Dedifferentiated amniotic fluid mesenchymal stem cell (primary cell): Measurements from ENCODE around the gene ANKRD29.
"Not testable (repeated sequence)": the region's sequence is repeated elsewhere in the genome, so short reads cannot be mapped to it uniquely, and the experiment has no call there.

ENCODE experiments used
- DNase-seq: peaks from one replicate; pipeline ENCODE4 v3.0.0-alpha.2; 2016; ENCODE audit errors: extremely low spot score

ANKRD29 gene

DNA sequence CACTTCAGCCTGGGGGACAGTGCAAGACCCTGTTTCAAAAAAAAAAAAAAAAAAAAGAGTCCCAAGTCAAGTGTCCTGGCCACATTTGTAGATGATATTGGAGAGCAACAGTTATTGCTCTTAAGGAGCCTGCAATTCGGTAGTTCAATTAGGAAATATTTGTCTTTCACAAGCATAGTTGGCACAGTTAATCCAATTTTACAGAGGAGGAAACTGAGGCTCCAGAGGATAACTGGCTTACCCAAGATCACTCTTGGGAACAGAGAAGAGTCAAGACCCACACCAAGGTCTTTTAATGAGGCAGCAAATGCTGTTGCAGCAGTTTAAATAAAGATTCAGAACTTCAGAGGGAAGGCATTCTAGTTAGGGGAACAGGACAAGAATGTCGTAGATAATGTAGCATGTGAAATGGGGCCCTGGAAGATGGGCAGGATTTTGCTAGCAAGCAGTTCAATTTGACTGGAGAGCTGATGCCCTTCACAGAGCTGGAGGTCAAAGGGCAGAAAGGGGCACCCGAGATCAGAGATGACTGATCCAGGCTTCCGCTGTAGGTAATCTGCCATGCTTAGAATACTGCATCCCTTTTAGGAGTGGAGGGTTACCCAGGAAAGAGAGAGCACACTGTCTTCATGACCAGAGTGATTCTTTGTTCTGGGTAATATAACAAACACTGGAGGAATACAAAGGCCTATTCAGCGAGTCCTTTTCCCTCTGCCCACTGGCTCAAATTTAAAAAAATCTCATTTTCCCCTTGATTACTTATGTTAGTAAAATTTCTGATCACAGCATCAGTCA lies 79.4 kb downstream of the ANKRD29 start:
- no peak for DNase-seq

GRCh38 chr18:23580677-23581367 lies 81.9 kb downstream of the ANKRD29 start:
- DNase-seq, result no peak

DNA sequence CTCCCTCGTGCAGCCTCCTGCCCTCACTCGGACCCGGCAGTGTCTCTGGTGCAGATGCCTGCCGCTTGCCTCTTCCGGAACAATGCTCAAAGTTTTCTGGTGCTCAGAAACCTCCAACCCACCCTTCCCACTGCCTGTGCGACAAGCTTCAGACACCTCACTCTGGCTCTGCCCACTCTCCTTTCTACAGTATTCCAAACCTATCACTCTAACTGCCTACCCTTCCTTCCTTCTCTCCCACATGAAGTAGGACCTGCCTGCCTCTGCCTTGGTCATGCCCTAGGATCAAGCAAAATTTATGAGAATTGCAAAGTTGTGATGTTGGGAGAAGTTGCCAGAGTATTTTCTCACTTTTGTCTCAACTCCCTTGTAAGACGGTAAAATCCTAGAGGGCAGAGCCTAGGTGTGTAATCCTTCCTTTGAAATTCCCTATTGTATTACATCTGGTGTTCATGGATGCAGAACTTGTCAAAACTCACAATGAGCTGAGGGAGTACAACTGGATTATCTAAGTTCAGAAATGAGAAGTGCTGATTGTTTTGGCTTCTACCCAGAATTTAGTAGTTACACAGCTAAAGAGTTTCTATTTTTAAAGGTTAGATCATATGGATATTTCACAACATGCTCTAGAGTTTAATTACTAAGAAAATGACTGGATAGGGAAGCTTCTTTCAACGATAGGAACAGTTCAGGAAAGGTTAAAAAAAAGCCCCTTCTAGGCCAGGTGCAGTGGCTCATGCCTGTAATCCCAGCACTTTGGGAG lies 83.6 kb downstream of the ANKRD29 start:
- no peak for DNase-seq

GRCh38 chr18:23578067-23578701 lies 84.5 kb downstream of the ANKRD29 start:
- no peak for DNase-seq

- DNase-seq, result not testable (repeated sequence)
Measured at GRCh38 chr18:23577521-23577920, 85.2 kb downstream of the ANKRD29 start.

GRCh38 chr18:23575309-23575651 lies 87.4 kb downstream of the ANKRD29 start:
- DNase-seq, result no peak

GRCh38 chr18:23574611-23575308 lies 88.0 kb downstream of the ANKRD29 start:
- DNase-seq, result no peak

- DNase-seq, result no peak
Measured at GRCh38 chr18:23573626-23574431, 88.9 kb downstream of the ANKRD29 start.

DNA sequence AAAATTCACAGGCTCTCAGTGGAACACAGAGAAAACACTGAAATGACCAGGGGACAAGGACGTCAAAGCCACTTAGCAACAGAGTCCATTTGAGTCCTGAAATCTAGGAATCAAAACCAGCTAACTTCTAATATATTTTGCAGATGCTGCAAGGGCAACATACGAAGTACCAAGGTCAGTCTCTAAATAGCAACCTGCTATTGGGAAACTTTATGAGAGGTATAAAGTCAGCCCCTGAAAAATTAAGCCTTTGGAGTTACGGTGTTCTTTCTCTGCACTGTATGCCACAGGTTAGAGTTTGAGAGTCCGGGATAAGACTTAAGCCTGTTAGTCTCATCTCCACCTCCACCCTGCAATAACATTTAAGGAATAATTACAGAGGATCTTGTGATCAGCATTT lies 89.7 kb downstream of the ANKRD29 start:
- DNase-seq, result no peak

DNA sequence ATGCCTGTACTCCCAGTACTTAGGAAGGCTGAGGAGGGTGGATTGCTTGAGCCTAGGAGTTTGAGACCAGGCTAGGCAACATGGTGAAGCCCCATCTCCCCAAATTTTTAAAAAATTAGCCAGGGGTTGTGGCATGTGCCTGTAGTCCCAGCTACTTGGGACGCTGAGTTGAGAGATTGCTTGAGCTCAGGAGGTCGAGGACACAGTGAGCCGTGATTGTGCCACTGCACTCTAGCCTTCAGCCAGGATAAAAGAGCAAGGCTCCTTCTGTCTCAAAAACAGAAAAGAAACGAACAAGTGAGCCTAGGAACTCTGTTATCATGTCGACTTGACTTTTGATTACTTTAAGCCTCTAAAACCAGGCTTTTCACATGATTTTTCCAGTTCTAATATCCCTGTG lies 90.1 kb downstream of the ANKRD29 start:
- DNase-seq, result no peak

GRCh38 chr18:23572012-23572411 lies 90.7 kb downstream of the ANKRD29 start:
- no peak for DNase-seq

DNA sequence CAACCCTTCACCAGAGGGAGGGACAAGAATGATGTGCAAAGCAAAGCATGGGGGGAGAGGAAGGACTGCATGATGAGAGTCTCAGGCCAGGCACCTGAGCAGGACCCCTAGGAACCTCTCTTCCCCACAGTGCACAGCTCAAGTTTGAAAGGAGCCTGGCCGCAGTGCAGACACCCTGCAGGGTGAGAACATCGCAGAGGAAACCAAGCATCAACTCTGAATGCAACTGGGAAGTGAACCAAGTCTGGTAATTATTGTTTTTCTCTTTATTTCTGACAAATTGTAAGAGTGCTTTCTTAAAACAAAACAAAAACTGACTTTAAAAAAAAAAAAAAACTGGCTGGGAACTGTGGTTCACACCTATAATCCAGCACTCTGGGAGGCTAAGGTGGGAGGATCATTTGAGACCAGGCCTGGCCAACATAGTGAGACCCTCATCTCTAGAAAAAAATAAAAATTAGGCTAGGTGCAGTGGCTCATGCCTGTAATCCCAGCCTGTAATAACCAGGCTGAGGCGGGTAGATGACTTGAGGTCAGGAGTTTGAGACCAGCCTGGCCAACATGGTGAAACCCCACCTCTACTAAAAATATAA lies 91.7 kb downstream of the ANKRD29 start:
- no peak for DNase-seq

- DNase-seq, result no peak
Measured at GRCh38 chr18:23569299-23570063, 93.2 kb downstream of the ANKRD29 start.

- DNase-seq, result no peak
Measured at GRCh38 chr18:23568281-23569138, 94.2 kb downstream of the ANKRD29 start.

DNA sequence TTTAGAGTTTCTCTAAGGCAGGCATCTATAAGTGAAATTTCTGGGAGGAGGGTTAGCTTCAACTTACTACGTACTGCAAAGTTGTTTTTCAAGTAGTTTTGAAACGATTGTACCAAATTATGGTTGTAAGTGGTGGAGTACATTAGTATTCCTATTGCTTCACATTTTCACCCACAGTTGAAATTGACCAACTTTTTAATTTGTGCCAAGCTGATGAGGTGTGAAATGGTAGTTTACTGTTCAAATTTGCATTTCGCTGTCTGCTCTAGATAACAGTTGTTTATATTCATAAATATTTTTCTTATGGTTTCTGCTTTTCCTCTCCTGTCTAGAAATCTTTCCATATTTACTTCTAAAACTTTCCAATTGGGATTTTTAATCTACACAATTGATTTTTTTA lies 95.0 kb downstream of the ANKRD29 start:
- DNase-seq, result no peak

GRCh38 chr18:23565916-23566547 lies 96.7 kb downstream of the ANKRD29 start:
- DNase-seq, result no peak

- no peak for DNase-seq
Measured at GRCh38 chr18:23563377-23564043, 99.2 kb downstream of the ANKRD29 start.

- DNase-seq, result no peak
Measured at GRCh38 chr18:23560186-23560585, 102.5 kb downstream of the ANKRD29 start.
